Pancreas (tissue), 10 donors: Measurements from ENCODE around the gene COX4I1. TPM values are rescaled to one million over a fixed set of nuclear protein-coding genes. Genes with fewer than 3 reads are reported as not detected.

Source experiments
- ATAC-seq, 4 donors: fragments of 200-7000 bp; cut with Tn5 transposase; one replicate each; pipeline versions ENCODE4 v1.8.0 to v1.9.1; 2020; ENCODE audit warnings: mild to moderate bottlenecking in 4 of 4, moderate library complexity in 4 of 4
- DNase-seq, 6 donors: peaks; one replicate each; pipeline ENCODE4 v3.0.0-alpha.2; 2020
- FAIRE-seq: peaks from 2 replicates; lab custom pipeline; 2012; peaks lifted over from hg19 to GRCh38; lab: Jason Lieb, UNC
- H3K27ac ChIP-seq, 4 donors: fragments of 200-600 bp; sonication (generic); 1 replicate in 3 of 4; 2 replicates in 1 of 4; pipeline versions ENCODE4 v1.5.0 to v1.8.0; 2020
- H3K27me3 ChIP-seq, 4 donors: fragments of 200-600 bp; one replicate each; pipeline ENCODE4 v1.8.0; 2021
- H3K36me3 ChIP-seq, 3 donors: fragments of 200-600 bp; sonication (generic) in 1 of 3; one replicate each; pipeline versions ENCODE4 v1.5.0 to v1.8.0; 2020 to 2021
- H3K4me1 ChIP-seq, 3 donors: fragments of 200-600 bp; one replicate each; pipeline ENCODE4 v1.8.0; 2021
- H3K4me3 ChIP-seq, 4 donors: fragments of 200-600 bp; sonication (generic) in 2 of 4; one replicate each; pipeline versions ENCODE4 v1.5.0 to v1.8.0; 2020 to 2021
- H3K9me3 ChIP-seq, 4 donors: fragments of 200-600 bp; one replicate each; pipeline ENCODE4 v1.8.0; 2021
- WGBS, 2 donors: extraction: QIAGEN DNeasy Blood & Tissue Kit; methylation state at CpG; one replicate each; pipeline ENCODE4 v1.1.7; 2013; 5-methylcytosine and 5-hydroxymethylcytosine counted together
- intact Hi-C, 3 donors: fragments of 100-400 bp; cut with DNase I; formaldehyde crosslinking; loops; one replicate each; pipeline versions ENCODE4 v1.11.1 to v1.14.2; 2022
- polyA plus RNA-seq, 2 donors: library from polyadenylated mRNA; stranded (reverse); fragments of 200-250 nt; gene quantifications; one replicate each; pipeline ENCODE4 v1.2.3, GENCODE V29; 2013
- total RNA-seq, 6 donors: library from RNA; stranded (reverse); fragmentation: NEBNext Ultra II Directional in 4 of 6; extraction: Animal tissue kit (Norgen Biotek cat#: 25700) in 4 of 6; gene quantifications; one replicate each; pipeline versions ENCODE4 v1.2.1 to v1.2.4, GENCODE V29; 2021 to 2023
- TF ChIP-seq, protein P1 (sequence below), 4 donors: fragments of 200-600 bp; sonication (generic) in 3 of 4; IDR thresholded peaks; one replicate each; pipeline versions ENCODE4 v1.5.0 to v1.8.0; 2021; ENCODE audit warnings: antibody characterized with exemption in 4 of 4
- donor health status: healthy with polysubstance abuse.
- donor health status: DM: no; HTN: no; CAD: no; lungs with moderate emphysema.
- donor health status: DM: no; HTN: no; CAD: no.
- donor health status: control.
- donor health status: control.
- donor health status: Bipolar disorder and iron deficiency.
- donor health status: DM: yes; HTN: yes; CAD: no.
- donor health status: DM: no; HTN: no; CAD: no.
- donor health status: DM: no; HTN: no; CAD: no.
- donor health status: DM: yes; HTN: yes; CAD: no.

COX4I1 gene
- total RNA-seq (100 to 1,000 TPM; 198 to 270 (median 257) TPM), polyA plus RNA-seq (100 to 1,000 TPM; 428 to 510 TPM)

DNA sequence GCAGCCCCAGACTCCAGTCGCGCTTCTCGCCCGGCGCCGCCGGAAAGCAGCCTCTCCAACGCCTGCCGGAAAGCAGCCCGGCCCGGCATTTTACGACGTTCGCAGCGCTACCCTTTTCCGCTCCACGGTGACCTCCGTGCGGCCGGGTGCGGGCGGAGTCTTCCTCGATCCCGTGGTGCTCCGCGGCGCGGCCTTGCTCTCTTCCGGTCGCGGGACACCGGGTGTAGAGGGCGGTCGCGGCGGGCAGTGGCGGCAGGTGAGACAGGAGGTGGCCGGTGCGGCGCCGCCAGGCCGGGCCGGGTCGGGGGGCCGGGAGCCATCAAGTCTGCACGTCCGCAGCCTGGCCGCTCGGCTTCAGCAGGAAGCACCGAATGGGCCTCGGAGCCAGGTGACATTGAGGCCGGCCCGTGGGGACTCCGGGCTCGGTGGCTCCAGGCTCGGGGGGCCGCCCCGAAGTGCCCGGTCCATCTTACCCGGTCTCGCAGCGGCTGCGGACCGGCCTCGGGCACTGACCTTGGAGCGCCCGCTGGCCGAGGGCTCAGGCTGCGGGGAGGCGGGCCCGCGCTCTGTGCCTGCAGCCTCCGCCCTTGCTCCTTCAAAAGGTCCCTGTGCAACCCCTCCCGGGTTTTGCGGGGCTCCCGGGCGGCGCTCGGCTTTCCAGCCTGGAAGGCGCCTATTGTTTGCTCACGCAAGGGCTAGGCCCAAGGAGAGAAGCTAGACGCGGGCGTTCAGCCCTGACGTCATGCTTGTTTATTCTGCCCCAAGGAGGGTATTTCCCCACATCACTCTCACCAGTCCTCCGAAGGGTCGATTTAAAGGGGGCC lies at the start of gene COX4I1, which contains the start of gene EMC8:
COX4I1 (plus strand) TSS at position 199 of the 824 bp plus-strand sequence. CDS start 1,511 bp downstream, outside the sequence.
EMC8 (minus strand) TSS at position 48 of the 824 bp plus-strand sequence. CDS start 249 bp downstream, outside the sequence.
- intact Hi-C loops: no loop called here
- TF ChIP-seq, protein P1, sequence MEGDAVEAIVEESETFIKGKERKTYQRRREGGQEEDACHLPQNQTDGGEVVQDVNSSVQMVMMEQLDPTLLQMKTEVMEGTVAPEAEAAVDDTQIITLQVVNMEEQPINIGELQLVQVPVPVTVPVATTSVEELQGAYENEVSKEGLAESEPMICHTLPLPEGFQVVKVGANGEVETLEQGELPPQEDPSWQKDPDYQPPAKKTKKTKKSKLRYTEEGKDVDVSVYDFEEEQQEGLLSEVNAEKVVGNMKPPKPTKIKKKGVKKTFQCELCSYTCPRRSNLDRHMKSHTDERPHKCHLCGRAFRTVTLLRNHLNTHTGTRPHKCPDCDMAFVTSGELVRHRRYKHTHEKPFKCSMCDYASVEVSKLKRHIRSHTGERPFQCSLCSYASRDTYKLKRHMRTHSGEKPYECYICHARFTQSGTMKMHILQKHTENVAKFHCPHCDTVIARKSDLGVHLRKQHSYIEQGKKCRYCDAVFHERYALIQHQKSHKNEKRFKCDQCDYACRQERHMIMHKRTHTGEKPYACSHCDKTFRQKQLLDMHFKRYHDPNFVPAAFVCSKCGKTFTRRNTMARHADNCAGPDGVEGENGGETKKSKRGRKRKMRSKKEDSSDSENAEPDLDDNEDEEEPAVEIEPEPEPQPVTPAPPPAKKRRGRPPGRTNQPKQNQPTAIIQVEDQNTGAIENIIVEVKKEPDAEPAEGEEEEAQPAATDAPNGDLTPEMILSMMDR (IDR thresholded peaks at IDR 0.05): no peak
- Histone ChIP-seq H3K4me1 (peaks cover 8 to 21% (median 18%) of the 10 kb centered on the region in 3 donors), H3K36me3 (peaks cover 0 to 29% (median 6%) of the 10 kb centered on the region in 3 donors), H3K27me3 (no peaks in the 10 kb centered on the region), H3K27ac (peak within 1 kb of the TSS; percentile 72 to 86 (median 78)), H3K4me3 (peak within 1 kb of the TSS; percentile 79 to 99 (median 88)), H3K9me3 (no peaks in the 10 kb centered on the region)
- ATAC-seq (peak; percentile 96 to 98 (median 97)), DNase-seq (peak; percentile 94 to 99 (median 96)), FAIRE-seq (no peak)
- WGBS, 2 donors: 0 to 1% methylated on average over 66 to 87 of the region's 87 CpGs

DNA sequence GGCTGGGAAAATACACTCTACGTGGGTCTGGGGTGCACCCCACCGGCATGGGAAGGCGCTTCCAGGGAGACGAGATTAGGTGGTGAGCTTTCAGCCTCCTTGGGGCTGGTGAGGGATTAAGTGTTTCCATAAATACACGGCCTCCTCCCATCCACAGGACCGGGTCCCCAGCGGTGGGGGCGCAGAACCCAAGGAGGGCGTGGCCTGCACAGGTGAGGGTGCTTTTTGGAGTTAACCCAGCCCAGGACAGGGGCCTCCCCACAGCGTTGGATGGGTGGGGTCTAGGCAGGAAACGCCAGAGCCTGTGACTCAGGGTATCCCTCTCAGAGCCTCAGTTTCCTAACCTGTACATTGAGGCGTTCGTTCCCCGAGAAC lies 49.7 kb upstream of the COX4I1 start:
- Histone ChIP-seq H3K4me1 (peaks cover 28 to 38% (median 35%) of the 10 kb centered on the region in 3 donors), H3K9me3 (no peaks in the 10 kb centered on the region), H3K27me3 (no peaks in the 10 kb centered on the region), H3K4me3 (peak overlapping the region in 2 of 4 donors; percentile 49 to 56), H3K36me3 (no peaks in the 10 kb centered on the region), H3K27ac (no peak overlapping the region)
- ATAC-seq: no peak
- no peak for DNase-seq
- no peak for FAIRE-seq
- 40 to 48% methylated on average over 13 to 14 of the region's 14 CpGs for WGBS, 2 donors
- intact Hi-C loops: no loop called here
- TF ChIP-seq, protein P1 (IDR thresholded peaks at IDR 0.05): no peak

DNA sequence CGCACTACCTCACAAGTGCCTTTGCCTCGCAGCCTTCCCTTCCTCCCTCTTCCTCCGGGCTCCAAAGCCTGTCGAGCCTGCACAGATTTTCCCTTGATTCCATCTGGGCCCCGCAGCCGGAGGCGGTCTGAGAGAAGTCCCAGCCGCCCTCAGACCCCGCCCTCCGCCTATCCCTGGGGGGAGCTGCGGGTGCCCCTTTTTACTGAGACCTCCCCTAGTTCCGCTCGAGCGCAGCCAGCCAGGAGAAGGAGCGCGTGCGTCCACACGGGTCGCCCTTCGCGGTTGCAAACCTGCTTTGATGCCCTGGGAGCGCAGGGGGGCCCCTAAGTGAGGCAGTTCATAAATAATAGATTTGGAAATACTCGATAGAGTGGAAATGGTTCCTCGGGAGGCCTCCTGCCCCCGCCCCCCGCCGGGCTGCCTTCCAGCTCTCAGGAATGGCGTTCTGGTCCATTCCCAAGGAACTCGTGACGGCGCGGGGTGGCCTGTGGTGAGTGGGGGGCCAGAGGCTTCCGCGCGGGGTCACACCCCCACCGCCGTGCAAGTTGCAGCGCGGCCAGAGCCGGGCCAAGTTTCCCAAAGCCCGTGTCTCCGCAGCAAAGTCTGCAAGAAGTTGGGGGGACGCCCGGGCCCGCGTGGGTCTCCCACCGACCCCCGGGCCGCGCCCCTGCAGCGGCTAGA lies 49.2 kb upstream of the COX4I1 start:
- no peaks in the 10 kb centered on the region for H3K9me3 ChIP-seq
- WGBS, 2 donors: 2 to 8% methylated on average over 47 to 51 of the region's 51 CpGs
- intact Hi-C loops: no loop called here
- H3K4me3 ChIP-seq: peak overlapping the region; percentile 18 to 56 (median 41)
- no peak for FAIRE-seq
- peaks cover 28 to 38% (median 35%) of the 10 kb centered on the region in 3 donors for H3K4me1 ChIP-seq
- TF ChIP-seq, protein P1 (IDR thresholded peaks at IDR 0.05): no peak
- peak in 4 of 6 donors; percentile 34 to 70 (median 50) for DNase-seq
- no peaks in the 10 kb centered on the region for H3K36me3 ChIP-seq
- no peak overlapping the region for H3K27ac ChIP-seq
- no peak for ATAC-seq
- no peaks in the 10 kb centered on the region for H3K27me3 ChIP-seq

DNA sequence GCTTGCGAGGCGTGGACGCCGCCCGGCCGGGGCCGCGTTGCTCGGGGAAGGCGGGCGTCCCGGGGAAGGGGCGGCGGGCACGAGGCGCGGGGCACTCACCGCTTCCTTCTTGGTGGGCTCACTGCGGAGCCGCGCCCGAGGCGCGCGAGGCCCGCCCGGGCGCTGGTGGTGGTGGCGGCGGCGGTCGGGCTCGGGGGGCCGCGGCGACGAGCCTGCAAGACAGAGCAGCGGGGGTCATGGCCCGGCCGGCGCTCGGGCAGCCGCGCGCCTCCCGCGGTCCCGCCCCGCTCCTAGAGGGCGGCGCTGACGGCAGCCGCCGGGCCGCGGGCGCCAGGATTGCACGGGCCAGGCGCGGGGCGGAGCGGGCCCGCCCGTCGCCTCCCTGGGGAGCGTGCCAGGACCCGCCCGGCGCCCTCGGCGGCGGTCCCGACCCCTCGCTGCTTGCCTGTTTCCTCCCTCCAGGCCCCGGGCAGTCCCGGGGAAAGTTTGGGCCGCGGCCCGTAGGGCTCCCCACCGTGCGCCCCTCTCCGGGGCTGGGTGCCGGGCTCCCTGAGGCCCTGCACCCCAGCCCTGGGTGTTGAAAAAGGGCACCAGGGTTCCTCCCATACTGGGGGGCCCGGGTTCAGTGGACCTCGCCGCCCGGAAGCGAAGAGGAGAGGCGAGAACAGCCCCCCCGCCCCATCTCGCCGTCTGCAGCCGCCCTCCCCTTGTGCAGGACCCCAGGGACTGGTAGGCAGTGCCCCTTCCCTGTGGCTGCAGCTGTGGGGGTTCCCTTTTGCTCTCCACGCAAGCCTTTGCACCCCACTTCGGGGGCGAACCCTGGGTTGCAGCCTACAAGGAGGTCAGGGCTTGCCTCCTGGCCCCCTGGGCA lies 48.4 kb upstream of the COX4I1 start, which contains the start of gene C16orf74:
C16orf74 (minus strand) TSS at position 270 of the 871 bp plus-strand sequence. CDS start 15,879 bp downstream, outside the sequence.
- H3K27ac ChIP-seq: no peak within 1 kb of the TSS
- H3K27me3 ChIP-seq: no peaks in the 10 kb centered on the region
- ATAC-seq: peak; percentile 39 to 70 (median 52)
- peak in 4 of 6 donors; percentile 39 to 83 (median 52) for DNase-seq
- H3K9me3 ChIP-seq: no peaks in the 10 kb centered on the region
- peaks cover 28 to 38% (median 35%) of the 10 kb centered on the region in 3 donors for H3K4me1 ChIP-seq
- peak within 1 kb of the TSS; percentile 18 to 56 (median 41) for H3K4me3 ChIP-seq
- no peak for FAIRE-seq
- 10% methylated on average over 40 to 96 of the region's 96 CpGs for WGBS, 2 donors
- H3K36me3 ChIP-seq: no peaks in the 10 kb centered on the region
- TF ChIP-seq, protein P1 (IDR thresholded peaks at IDR 0.05): no peak
- intact Hi-C loops: no loop called here
